ENCODE measurements around the gene TRAPPC14. TPM values are rescaled to one million over a fixed set of nuclear protein-coding genes. Genes with fewer than 3 reads are reported as not detected.
A peak's percentile ranks its signal among the peaks of the same experiment; 100 is the strongest.

Gene TRAPPC14
- total and polyA plus RNA-seq, 10 of the 15 experiments (the other 5 are each of a cell fraction or from before 2014, with no cell fraction given) = 0.21 to 24.7 (median 7.5) TPM

DNA sequence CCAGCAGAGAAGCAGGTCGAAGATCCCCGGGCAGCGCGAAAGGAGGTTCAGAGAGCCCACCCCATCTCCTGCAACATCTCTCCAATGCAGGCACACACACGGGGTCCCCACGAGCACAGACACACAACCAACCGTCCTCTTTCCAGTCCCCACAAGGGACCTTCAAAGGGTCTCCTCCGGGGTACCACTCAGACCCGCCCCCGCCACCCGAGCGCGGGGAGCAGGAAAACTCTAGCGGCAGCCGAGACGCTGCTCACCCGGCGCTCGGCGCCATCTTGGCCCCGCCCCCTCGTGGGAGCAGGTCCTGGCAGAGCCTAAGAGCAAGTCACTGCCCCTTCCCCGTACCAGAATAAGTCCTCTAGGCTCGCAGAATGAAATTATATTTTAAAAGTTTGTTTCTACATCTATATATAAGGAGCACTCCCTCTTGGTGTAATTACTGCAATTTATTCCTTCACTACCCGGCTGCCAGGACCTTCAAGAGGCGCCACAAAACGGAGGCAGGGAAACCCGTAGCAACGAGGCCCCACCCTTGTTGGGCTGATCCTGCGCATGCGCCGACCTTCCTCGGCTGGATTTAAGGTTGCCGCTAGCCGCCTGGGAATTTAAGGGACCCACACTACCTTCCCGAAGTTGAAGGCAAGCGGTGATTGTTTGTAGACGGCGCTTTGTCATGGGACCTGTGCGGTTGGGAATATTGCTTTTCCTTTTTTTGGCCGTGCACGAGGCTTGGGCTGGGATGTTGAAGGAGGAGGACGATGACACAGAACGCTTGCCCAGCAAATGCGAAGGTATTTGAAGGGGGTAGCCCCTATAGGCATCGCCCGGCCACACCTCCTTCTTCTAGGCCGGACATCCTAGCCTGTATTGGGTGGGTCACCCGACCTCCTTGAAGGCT, 39.2 kb downstream of the TRAPPC14 start, which contains the start of the genes CNPY4 and TAF6 (continued):
- TF ChIP-seq NFXL1 (IDR thresholded peaks at IDR 0.05; ENCODE audit: borderline replicate concordance) (no peak), TAF1 (IDR thresholded peaks at IDR 0.05; ENCODE audit: borderline replicate concordance, low read depth, low read length) (peak; percentile 100), E2F4 (IDR thresholded peaks at IDR 0.05; ENCODE audit: low read depth, low read length) (0 out of 2 replicates have a peak, but pooled peaks have one; percentile 19), RCOR1 (conservative IDR thresholded peaks at IDR 0.05; ENCODE audit: low read depth, low read length) (no peak), TCF7 (IDR thresholded peaks at IDR 0.05; ENCODE audit: borderline replicate concordance) (no peak), MTA2 (IDR thresholded peaks at IDR 0.05; ENCODE audit: low read depth) (no peak), MAX (IDR thresholded peaks at IDR 0.05; ENCODE audit: low read depth, low read length) (peak; percentile 83; the same call in 1 of the 2 replicates), ATF7 (IDR thresholded peaks at IDR 0.05; ENCODE audit: low read depth) (peak; percentile 68), PAX8 (IDR thresholded peaks at IDR 0.05) (no peak), EGR1 (IDR thresholded peaks at IDR 0.05; ENCODE audit: borderline replicate concordance in 1 of 2, low read depth in 2 of 2, low read length in 2 of 2) (peak in 1 of 2 experiments; percentile 79; a peak in 2 of 3 replicates), CREM (IDR thresholded peaks at IDR 0.05; ENCODE audit: low read depth) (no peak), IRF4 (IDR thresholded peaks at IDR 0.05; ENCODE audit: low read depth, low read length) (no peak; the same call in 1 of the 2 replicates), TCF3 (IDR thresholded peaks at IDR 0.05; ENCODE audit: borderline replicate concordance, insufficient read depth, low read depth, low read length) (no peak), ZNF207 (IDR thresholded peaks at IDR 0.05; ENCODE audit: borderline replicate concordance) (peak; percentile 78; the same call in 1 of the 2 replicates)
- TF ChIP-seq, protein P1, sequence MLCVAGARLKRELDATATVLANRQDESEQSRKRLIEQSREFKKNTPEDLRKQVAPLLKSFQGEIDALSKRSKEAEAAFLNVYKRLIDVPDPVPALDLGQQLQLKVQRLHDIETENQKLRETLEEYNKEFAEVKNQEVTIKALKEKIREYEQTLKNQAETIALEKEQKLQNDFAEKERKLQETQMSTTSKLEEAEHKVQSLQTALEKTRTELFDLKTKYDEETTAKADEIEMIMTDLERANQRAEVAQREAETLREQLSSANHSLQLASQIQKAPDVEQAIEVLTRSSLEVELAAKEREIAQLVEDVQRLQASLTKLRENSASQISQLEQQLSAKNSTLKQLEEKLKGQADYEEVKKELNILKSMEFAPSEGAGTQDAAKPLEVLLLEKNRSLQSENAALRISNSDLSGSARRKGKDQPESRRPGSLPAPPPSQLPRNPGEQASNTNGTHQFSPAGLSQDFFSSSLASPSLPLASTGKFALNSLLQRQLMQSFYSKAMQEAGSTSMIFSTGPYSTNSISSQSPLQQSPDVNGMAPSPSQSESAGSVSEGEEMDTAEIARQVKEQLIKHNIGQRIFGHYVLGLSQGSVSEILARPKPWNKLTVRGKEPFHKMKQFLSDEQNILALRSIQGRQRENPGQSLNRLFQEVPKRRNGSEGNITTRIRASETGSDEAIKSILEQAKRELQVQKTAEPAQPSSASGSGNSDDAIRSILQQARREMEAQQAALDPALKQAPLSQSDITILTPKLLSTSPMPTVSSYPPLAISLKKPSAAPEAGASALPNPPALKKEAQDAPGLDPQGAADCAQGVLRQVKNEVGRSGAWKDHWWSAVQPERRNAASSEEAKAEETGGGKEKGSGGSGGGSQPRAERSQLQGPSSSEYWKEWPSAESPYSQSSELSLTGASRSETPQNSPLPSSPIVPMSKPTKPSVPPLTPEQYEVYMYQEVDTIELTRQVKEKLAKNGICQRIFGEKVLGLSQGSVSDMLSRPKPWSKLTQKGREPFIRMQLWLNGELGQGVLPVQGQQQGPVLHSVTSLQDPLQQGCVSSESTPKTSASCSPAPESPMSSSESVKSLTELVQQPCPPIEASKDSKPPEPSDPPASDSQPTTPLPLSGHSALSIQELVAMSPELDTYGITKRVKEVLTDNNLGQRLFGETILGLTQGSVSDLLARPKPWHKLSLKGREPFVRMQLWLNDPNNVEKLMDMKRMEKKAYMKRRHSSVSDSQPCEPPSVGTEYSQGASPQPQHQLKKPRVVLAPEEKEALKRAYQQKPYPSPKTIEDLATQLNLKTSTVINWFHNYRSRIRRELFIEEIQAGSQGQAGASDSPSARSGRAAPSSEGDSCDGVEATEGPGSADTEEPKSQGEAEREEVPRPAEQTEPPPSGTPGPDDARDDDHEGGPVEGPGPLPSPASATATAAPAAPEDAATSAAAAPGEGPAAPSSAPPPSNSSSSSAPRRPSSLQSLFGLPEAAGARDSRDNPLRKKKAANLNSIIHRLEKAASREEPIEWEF (IDR thresholded peaks at IDR 0.05; ENCODE audit: insufficient replicate concordance, low read depth, low read length) = peak; percentile 59
- TF ChIP-seq, protein P2, sequence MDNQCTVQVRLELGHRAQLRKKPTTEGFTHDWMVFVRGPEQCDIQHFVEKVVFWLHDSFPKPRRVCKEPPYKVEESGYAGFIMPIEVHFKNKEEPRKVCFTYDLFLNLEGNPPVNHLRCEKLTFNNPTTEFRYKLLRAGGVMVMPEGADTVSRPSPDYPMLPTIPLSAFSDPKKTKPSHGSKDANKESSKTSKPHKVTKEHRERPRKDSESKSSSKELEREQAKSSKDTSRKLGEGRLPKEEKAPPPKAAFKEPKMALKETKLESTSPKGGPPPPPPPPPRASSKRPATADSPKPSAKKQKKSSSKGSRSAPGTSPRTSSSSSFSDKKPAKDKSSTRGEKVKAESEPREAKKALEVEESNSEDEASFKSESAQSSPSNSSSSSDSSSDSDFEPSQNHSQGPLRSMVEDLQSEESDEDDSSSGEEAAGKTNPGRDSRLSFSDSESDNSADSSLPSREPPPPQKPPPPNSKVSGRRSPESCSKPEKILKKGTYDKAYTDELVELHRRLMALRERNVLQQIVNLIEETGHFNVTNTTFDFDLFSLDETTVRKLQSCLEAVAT (IDR thresholded peaks at IDR 0.05) = peak; percentile 64
- TF ChIP-seq, protein P3, sequence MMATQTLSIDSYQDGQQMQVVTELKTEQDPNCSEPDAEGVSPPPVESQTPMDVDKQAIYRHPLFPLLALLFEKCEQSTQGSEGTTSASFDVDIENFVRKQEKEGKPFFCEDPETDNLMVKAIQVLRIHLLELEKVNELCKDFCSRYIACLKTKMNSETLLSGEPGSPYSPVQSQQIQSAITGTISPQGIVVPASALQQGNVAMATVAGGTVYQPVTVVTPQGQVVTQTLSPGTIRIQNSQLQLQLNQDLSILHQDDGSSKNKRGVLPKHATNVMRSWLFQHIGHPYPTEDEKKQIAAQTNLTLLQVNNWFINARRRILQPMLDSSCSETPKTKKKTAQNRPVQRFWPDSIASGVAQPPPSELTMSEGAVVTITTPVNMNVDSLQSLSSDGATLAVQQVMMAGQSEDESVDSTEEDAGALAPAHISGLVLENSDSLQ (IDR thresholded peaks at IDR 0.05) = 0 out of 2 replicates have a peak, but pooled peaks have one; percentile 27

Data from GM12878 (cell line).